Measurements from ENCODE around the gene TAF6.
"Not testable (repeated sequence)": the region's sequence is repeated elsewhere in the genome, so short reads cannot be mapped to it uniquely, and the experiment has no call there.

Gene TAF6

DNA sequence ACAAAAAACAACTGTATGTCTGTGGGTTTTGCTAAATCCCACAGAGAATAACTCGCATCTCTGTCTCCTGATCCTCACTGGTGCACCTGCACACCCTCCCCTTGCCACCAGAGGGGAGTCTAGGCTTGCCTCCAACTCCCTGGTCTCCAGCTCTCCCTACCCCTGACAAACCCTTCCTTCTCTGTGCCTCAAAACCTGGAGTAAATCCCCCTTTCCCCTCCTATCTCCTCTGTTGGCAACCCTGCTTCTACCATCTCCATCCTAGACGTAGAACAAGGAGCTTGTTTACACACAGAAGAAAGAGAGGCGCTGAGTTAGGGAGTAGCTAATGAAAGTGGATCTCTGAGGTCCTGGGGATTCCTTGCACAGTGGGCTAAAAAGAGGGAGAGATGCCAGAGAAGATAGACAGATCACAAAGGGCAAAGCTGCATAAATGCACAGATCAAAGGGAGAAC lies 13.6 kb upstream of the TAF6 start:
- peak overlapping the region; percentile 36 for H3K4me2 ChIP-seq

DNA sequence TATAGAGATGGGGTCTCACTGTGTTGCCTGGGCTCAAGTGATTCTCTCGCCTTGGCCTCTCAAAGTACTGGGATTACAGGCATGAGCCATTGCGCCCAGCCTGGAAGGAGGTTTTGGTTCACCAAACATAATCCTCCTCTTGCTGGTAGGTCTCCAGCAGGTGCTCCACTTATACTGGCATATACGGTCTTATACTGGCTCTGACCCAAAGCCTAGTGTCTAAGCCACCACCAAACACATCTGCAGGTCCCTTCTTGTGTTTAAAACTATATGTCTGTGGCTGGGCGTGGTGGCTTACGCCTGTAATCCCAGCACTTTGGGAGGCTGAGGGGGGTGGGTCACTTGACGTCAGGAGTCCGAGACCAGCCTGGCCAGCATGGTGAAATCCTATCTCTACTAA lies 13.0 kb upstream of the TAF6 start:
- H3K9ac ChIP-seq, result no peak overlapping the region
- peak overlapping the region; percentile 36 for H3K4me2 ChIP-seq
- peaks cover 23% of the 10 kb centered on the region; the same call in 1 of the 2 replicates for H3K27me3 ChIP-seq
- H3K4me1 ChIP-seq, result peaks cover 35% of the 10 kb centered on the region
- H3K27ac ChIP-seq, result no peak overlapping the region
- no peak for TF ChIP-seq Cebpa-rat (IDR thresholded peaks at IDR 0.05)
- no peaks in the 10 kb centered on the region for H4K20me1 ChIP-seq
- no peak overlapping the region for H3K4me3 ChIP-seq
- no peaks in the 10 kb centered on the region for H3K36me3 ChIP-seq
- H3K9me3 ChIP-seq, result no peaks in the 10 kb centered on the region

More for the DNA sequence above, 13.6 kb upstream of the TAF6 start:
- peaks cover 36% of the 10 kb centered on the region for H3K4me1 ChIP-seq
- no peak overlapping the region for H3K27ac ChIP-seq
- H3K4me3 ChIP-seq, result no peak overlapping the region
- no peaks in the 10 kb centered on the region for H3K36me3 ChIP-seq
- no peaks in the 10 kb centered on the region for H4K20me1 ChIP-seq
- peaks cover 20% of the 10 kb centered on the region; the same call in 1 of the 2 replicates for H3K27me3 ChIP-seq
- TF ChIP-seq Cebpa-rat (IDR thresholded peaks at IDR 0.05), result no peak
- no peak overlapping the region for H3K9ac ChIP-seq
- H3K9me3 ChIP-seq, result no peaks in the 10 kb centered on the region

DNA sequence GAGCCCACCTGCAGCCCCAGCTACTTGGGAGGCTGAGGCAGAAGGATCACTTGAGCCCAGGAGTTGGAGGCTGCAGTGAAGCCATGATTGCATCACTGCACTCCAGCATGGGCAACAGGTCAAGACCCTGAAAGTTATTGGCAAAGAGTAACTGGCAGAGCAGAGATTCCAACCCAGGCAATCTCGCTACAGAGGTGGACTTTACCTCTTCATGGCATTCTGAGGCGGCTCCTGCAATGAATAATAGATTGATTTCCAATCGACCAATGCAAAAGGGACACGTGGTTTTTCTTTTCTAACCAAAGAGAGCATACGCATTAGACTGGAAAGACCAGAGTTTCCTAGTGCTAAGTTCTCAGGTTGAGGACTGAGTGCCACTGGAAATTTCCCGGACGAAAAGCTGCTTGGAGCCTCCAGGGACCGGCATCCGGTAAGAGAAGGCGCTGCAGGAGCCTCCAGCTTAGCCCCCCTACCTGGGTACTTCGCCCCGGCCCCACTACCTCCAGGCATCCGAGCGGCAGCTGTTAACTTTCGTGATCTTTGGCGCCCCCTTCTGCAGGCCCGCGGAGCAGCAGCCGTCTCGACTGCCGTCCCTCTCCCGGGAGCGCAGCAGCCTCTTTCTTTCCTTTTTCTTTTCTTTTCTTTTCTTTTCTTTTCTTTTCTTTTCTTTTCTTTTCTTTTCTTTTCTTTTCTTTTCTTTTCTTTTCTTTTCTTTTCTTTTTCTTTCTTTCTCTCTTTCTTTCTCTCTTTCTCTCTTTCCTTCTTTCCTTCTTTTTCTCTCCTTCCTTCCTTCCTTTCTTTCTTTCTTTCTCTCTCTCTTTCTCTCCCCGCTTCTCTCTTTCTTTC lies 11.7 kb upstream of the TAF6 start:
- 0 out of 2 replicates have a peak, but pooled peaks have one; percentile 53 for TF ChIP-seq Cebpa-rat (IDR thresholded peaks at IDR 0.05)
- no peaks in the 10 kb centered on the region for H3K9me3 ChIP-seq
- no peak overlapping the region for H3K4me3 ChIP-seq
- H3K4me2 ChIP-seq, result peak overlapping the region; percentile 45
- H3K27me3 ChIP-seq, result peaks cover 23% of the 10 kb centered on the region; the same call in 1 of the 2 replicates
- H4K20me1 ChIP-seq, result no peaks in the 10 kb centered on the region
- no peak overlapping the region for H3K27ac ChIP-seq
- H3K36me3 ChIP-seq, result no peaks in the 10 kb centered on the region
- H3K4me1 ChIP-seq, result peaks cover 41% of the 10 kb centered on the region
- H3K9ac ChIP-seq, result no peak overlapping the region

DNA sequence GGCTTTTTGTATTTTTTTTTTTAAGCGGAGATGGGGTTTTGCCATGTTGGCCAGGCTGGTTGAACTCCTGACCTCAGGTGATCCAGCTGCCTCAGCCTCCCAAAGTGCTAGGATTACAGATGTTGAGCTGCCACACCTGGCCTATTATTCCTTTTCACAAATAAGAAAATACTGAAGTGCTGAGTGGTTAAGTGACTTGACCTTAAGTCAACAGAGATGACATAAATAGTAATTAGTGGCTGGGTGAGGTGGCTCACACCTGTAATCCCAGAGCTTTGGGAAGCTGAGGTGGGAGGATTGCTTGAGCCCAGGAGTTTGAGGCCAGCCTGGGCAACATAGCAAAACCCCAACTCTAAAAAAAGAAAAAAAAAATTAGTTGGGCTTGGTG lies 11.1 kb upstream of the TAF6 start:
- H3K9ac ChIP-seq, H3K36me3 ChIP-seq, H4K20me1 ChIP-seq, H3K4me2 ChIP-seq, H3K27ac ChIP-seq, H3K4me3 ChIP-seq, H3K9me3 ChIP-seq: not testable (repeated sequence)
- peaks cover 47% of the 10 kb centered on the region for H3K4me1 ChIP-seq
- peaks cover 23% of the 10 kb centered on the region; the same call in 1 of the 2 replicates for H3K27me3 ChIP-seq

DNA sequence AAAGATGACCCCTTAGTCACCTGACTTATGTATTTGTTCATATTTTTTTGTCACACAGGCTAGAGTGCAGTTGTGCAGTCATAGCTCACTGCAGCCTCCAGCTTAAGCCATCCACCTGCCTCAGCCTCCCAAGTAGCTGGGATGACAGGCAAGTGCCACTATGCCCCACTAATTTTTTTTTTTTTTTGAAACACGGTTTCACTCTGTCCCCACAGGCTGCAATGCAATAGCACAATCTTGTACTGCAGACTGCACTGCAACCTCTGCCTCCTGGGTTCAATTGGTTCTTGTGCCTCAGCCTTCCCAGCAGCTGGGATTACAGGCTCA lies 9.4 kb upstream of the TAF6 start:
- no peak overlapping the region for H3K27ac ChIP-seq
- H3K4me3 ChIP-seq, result no peak overlapping the region
- peaks cover 23% of the 10 kb centered on the region; the same call in 1 of the 2 replicates for H3K27me3 ChIP-seq
- peaks cover 16% of the 10 kb centered on the region; the same call in 1 of the 2 replicates for H3K36me3 ChIP-seq
- H3K4me1 ChIP-seq, result peaks cover 63% of the 10 kb centered on the region
- no peak overlapping the region for H3K9ac ChIP-seq
- no peaks in the 10 kb centered on the region for H4K20me1 ChIP-seq
- H3K4me2 ChIP-seq, result peak overlapping the region; percentile 95
- TF ChIP-seq Cebpa-rat (IDR thresholded peaks at IDR 0.05), result no peak
- H3K9me3 ChIP-seq, result no peaks in the 10 kb centered on the region

DNA sequence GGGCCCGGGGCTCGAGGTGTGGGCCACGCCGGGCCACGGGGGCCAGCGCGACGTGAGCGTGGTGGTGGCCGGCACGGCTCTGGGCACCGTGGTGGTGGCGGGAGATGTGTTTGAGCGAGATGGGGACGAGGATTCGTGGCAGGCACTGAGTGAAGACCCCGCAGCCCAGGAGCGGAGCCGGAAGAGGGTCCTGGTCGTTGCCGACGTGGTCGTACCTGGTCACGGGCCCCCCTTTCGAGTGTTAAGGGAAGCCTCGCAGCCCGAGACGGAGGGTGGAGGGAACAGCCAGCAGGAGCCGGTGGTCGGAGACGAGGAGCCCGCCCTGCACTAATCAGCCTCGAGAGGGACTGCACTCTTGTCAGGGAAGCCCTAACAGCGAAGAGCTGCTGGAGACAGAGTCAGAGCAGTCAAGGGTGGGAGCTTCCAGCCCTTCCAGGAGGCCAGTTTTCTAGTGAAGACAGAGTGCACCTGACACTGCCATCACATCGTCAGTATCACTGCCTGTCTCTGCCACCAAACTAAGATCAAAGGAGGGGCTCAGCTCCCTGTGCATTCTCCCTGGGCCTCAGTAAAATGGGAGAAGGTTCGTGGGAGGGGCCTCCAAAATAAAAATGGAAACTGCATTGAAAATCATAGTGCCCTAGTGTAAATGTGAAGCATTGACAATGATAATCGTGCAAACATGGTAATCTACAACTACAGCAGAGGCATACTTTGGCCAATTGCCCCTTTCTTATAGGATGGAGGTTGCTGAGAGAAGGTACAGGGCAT lies 8.9 kb upstream of the TAF6 start:
- Histone ChIP-seq H4K20me1 (no peaks in the 10 kb centered on the region), H3K4me3 (peak overlapping the region; percentile 86), H3K9ac (peak overlapping the region; percentile 85), H3K36me3 (peaks cover 18% of the 10 kb centered on the region; the same call in 1 of the 2 replicates), H3K4me1 (peaks cover 65% of the 10 kb centered on the region), H3K27ac (peak overlapping the region; percentile 86), H3K9me3 (no peaks in the 10 kb centered on the region), H3K27me3 (peaks cover 23% of the 10 kb centered on the region; the same call in 1 of the 2 replicates), H3K4me2 (peak overlapping the region; percentile 95)
- TF ChIP-seq Cebpa-rat (IDR thresholded peaks at IDR 0.05), result no peak

DNA sequence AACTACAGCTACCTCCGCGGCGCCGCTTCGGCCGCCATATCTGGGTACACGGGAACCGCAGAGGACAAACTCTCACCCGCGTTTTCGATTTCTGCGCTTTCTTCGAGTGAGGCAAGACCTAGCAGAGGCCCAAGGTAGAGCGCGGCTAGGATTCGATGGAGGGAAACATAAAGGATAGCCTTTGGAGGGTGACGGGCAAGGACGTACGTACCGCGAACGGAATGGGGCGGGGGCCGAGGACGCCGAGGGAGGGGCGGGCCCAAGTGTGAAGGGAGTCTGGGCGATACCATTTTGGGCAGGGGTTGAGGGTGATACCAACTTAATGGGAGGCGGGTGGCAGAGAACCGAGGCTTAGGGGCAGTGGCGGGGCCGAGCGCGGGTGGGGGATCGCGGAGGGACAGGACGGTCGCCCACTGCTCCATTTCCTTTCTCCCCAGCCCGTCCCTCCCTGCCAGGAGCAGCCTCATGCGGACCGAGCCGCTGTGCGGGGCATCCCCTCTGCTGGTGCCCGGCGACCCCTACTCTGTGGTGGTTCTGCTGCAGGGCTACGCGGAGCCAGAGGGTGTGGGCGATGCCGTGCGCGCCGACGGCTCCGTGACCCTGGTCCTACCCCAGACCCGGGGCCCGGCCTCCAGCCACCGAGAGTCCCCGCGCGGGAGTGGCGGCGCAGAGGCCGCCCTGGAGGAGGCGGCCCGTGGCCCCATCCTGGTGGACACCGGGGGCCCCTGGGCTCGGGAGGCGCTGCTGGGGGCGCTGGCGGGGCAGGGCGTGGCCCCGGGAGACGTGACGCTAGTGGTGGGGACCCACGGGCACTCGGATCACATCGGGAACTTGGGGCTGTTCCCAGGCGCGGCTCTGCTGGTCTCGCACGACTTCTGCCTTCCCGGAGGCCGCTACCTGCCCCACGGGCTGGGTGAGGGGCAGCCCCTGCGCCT lies 8.0 kb upstream of the TAF6 start, which contains the start of gene MBLAC1:
Gene MBLAC1, plus strand, starts transcription at position 37 of the 935 bp plus-strand sequence. Its CDS starts 429 bp downstream, at position 466.
- TF ChIP-seq Cebpa-rat (IDR thresholded peaks at IDR 0.05), result no peak
- H3K27ac ChIP-seq, result peak within 1 kb of the TSS; percentile 86
- H3K9me3 ChIP-seq, result no peaks in the 10 kb centered on the region
- peaks cover 57% of the 10 kb centered on the region for H3K4me1 ChIP-seq
- no peaks in the 10 kb centered on the region for H4K20me1 ChIP-seq
- H3K4me3 ChIP-seq, result peak within 1 kb of the TSS; percentile 86
- peak within 1 kb of the TSS; percentile 95 for H3K4me2 ChIP-seq
- peaks cover 23% of the 10 kb centered on the region; the same call in 1 of the 2 replicates for H3K27me3 ChIP-seq
- peaks cover 26% of the 10 kb centered on the region for H3K36me3 ChIP-seq
- H3K9ac ChIP-seq, result peak within 1 kb of the TSS; percentile 85

DNA sequence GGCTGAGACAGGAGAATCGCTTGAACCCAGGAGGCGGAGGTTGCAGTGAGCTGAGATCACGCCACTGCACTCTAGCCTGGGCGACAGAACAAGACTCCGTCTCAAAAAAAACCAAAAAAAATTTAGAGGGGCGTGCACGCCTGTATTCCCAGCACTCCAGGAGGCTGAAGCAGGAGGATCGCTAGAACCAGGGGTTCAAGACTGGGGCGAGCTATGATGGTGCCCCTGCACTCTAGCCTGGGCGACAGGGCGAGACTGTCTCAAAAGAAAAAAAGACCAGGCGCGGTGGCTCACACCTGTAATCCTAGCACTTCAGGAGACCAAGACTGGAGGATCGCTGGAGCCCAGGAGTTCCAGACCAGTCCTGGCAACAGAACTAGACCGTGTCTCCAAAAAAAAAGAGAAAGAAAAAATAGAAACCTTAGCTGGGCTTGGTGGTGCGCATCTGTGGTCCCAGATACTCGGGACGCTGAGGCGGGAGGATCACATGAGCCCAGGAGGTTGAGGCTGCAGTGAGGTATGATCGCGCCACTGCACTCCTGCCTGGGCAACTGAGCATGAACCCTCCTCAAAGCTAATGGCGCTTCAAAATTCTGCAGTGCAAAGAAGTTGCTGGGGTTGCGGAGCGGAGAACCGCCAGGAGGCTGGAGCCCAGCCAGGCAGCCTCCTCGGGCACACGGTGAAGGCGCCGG lies 7.2 kb upstream of the TAF6 start:
- TF ChIP-seq Cebpa-rat (IDR thresholded peaks at IDR 0.05), result no peak
- H3K4me1 ChIP-seq, result peaks cover 49% of the 10 kb centered on the region
- H3K4me2 ChIP-seq, result peak overlapping the region; percentile 95
- H3K9ac ChIP-seq, result peak overlapping the region; percentile 85
- H3K4me3 ChIP-seq, result peak overlapping the region; percentile 86
- H3K27me3 ChIP-seq, result peaks cover 23% of the 10 kb centered on the region; the same call in 1 of the 2 replicates
- H3K36me3 ChIP-seq, result peaks cover 29% of the 10 kb centered on the region
- no peaks in the 10 kb centered on the region for H3K9me3 ChIP-seq
- no peaks in the 10 kb centered on the region for H4K20me1 ChIP-seq
- peak overlapping the region; percentile 86 for H3K27ac ChIP-seq
